Keratinocyte (primary cell): ENCODE data around the gene ALDH7A1. TPM values are rescaled to one million over a fixed set of nuclear protein-coding genes. Genes with fewer than 3 reads are reported as not detected.

ENCODE experiments used
- DNase-seq: peaks from one replicate; pipeline ENCODE4 v3.0.0-alpha.2; 2011; ENCODE audit warnings: low read depth, missing footprints, low spot score
- FAIRE-seq: peaks from 2 replicates; lab custom pipeline; 2011; peaks lifted over from hg19 to GRCh38; lab: Jason Lieb, UNC
- H2AFZ ChIP-seq: 2 replicates; pipeline ENCODE4 v1.6.0; 2012; ENCODE audit warnings: low read length, control low read depth, inconsistent platforms; ENCODE audit not compliant: control insufficient read depth
- H3K27ac ChIP-seq: 2 replicates; pipeline ENCODE4 v1.5.1; 2011; ENCODE audit warnings: low read length; ENCODE audit not compliant: control insufficient read depth, insufficient read depth
- H3K27me3 ChIP-seq: 3 replicates; pipeline ENCODE4 v1.6.0; 2011; ENCODE audit warnings: low read length; ENCODE audit not compliant: control insufficient read depth, insufficient read depth; ENCODE audit errors: extremely low read depth
- H3K36me3 ChIP-seq, 2 experiments: 2 replicates in 1 of 2; 3 replicates in 1 of 2; pipeline ENCODE4 v1.5.1; 2011; ENCODE audit warnings: low read length in 2 of 2, mild to moderate bottlenecking in 1 of 2; ENCODE audit not compliant: control insufficient read depth in 2 of 2, insufficient read depth in 2 of 2; ENCODE audit errors: extremely low read depth in 1 of 2
- H3K4me1 ChIP-seq: 3 replicates; pipeline ENCODE4 v1.5.1; 2011; ENCODE audit warnings: low read length; ENCODE audit not compliant: control insufficient read depth, insufficient read depth; ENCODE audit errors: extremely low read depth
- H3K4me2 ChIP-seq: 3 replicates; pipeline ENCODE4 v1.6.0; 2011; ENCODE audit warnings: low read depth, low read length; ENCODE audit not compliant: control insufficient read depth, insufficient read depth; ENCODE audit errors: extremely low read depth
- H3K4me3 ChIP-seq, 3 experiments: fragments of 200-600 bp in 1 of 3; sonication (generic) in 1 of 3; 2 replicates in 2 of 3; 3 replicates in 1 of 3; pipeline ENCODE4 v1.5.1; 2011 to 2016; ENCODE audit warnings: low read length in 3 of 3, mild to moderate bottlenecking in 3 of 3, control low read depth in 2 of 3, inconsistent platforms in 1 of 3, low read depth in 1 of 3, mixed read lengths in 1 of 3, mixed run types in 1 of 3, moderate library complexity in 1 of 3; ENCODE audit not compliant: control insufficient read depth in 2 of 3, insufficient read depth in 2 of 3; ENCODE audit errors: extremely low read depth in 1 of 3
- H3K79me2 ChIP-seq: 2 replicates; pipeline ENCODE4 v1.6.0; 2012; ENCODE audit warnings: low read length; ENCODE audit not compliant: control insufficient read depth, insufficient read depth
- H3K9ac ChIP-seq: 3 replicates; pipeline ENCODE4 v1.6.0; 2011; ENCODE audit warnings: low read length; ENCODE audit not compliant: control insufficient read depth, insufficient read depth; ENCODE audit errors: extremely low read depth
- H3K9me1 ChIP-seq: 3 replicates; pipeline ENCODE4 v1.6.0; 2011; ENCODE audit warnings: low read length; ENCODE audit not compliant: control insufficient read depth, insufficient read depth; ENCODE audit errors: extremely low read depth
- H3K9me3 ChIP-seq: 2 replicates; pipeline ENCODE4 v1.5.1; 2012; ENCODE audit warnings: low read depth, low read length; ENCODE audit not compliant: control insufficient read depth
- H4K20me1 ChIP-seq: 3 replicates; pipeline ENCODE4 v1.6.0; 2011; ENCODE audit warnings: low read length; ENCODE audit not compliant: control insufficient read depth, insufficient read depth; ENCODE audit errors: extremely low read depth
- CTCF ChIP-seq, 3 experiments: IDR thresholded peaks in 1 of 3; conservative IDR thresholded peaks in 1 of 3; optimal IDR thresholded peaks in 1 of 3; 2 replicates in 2 of 3; 3 replicates in 1 of 3; pipeline versions ENCODE3 to v1.5.1; 2011; ENCODE audit warnings: low read length in 3 of 3, mild to moderate bottlenecking in 3 of 3, moderate library complexity in 2 of 3, control low read depth in 1 of 3, inconsistent platforms in 1 of 3; ENCODE audit not compliant: insufficient read depth in 2 of 3; ENCODE audit errors: extremely low read depth in 1 of 3
- EZH2 ChIP-seq: IDR thresholded peaks from one replicate; pipeline ENCODE4 v1.6.1; 2012; ENCODE audit warnings: inconsistent platforms, mild to moderate bottlenecking, low read length, moderate library complexity
- dilution Hi-C: fragments of 300-500 bp; cut with MboI; formaldehyde crosslinking; loops from one replicate; pipeline ENCODE4 v1.7.0; 2020; ENCODE audit warnings: low sequenced_read_pairs; ENCODE audit not compliant: extremely low pct_ligation_motif_present
- polyA plus RNA-seq, 5 experiments: library from polyadenylated mRNA; depleted of rRNA in 3 of 5; stranded (reverse) in 3 of 5; stranded (forward) in 1 of 5; unstranded in 1 of 5; fragments of >200 nt; gene quantifications; 1 replicate in 1 of 5; 2 replicates in 3 of 5; 3 replicates in 1 of 5; pipeline versions ENCODE4 v1.2.1 to v1.2.3, GENCODE V29; 2011 to 2012; ENCODE audit warnings: missing spikeins in 2 of 5, low read depth in 1 of 5, low replicate concordance in 1 of 5

ALDH7A1 gene
- polyA plus RNA-seq, 1 donor (not counting 4 experiments of a cell fraction or from before 2014, with no cell fraction given), result 183 TPM

GRCh38 chr5:126508962-126509279 lies 86.1 kb downstream of the ALDH7A1 start:
- Histone ChIP-seq H3K27ac (no peak overlapping the region), H3K4me2 (peak overlapping the region; percentile 52)

GRCh38 chr5:126508251-126508961 lies 86.6 kb downstream of the ALDH7A1 start:
- H3K4me2 ChIP-seq, result no peak overlapping the region
- no peak for DNase-seq
- H3K9me3 ChIP-seq, result no peaks in the 10 kb centered on the region
- dilution Hi-C loops, result no loop called here
- peaks cover 17% of the 10 kb centered on the region for H3K4me1 ChIP-seq
- H3K9ac ChIP-seq, result no peak overlapping the region
- no peak overlapping the region for H3K4me3 ChIP-seq
- H3K27me3 ChIP-seq, result no peaks in the 10 kb centered on the region
- H2AFZ ChIP-seq, result peak overlapping the region; percentile 60
- H3K79me2 ChIP-seq, result no peaks in the 10 kb centered on the region
- TF ChIP-seq EZH2 (no peak), CTCF (optimal IDR thresholded peaks at IDR 0.05 in 1 of 3, IDR thresholded peaks at IDR 0.05 in 1 of 3, conservative IDR thresholded peaks at IDR 0.05 in 1 of 3; ENCODE audit: extremely low read depth in 1 of 3, insufficient read depth in 2 of 3, low read length in 3 of 3) (no peak)
- H3K9me1 ChIP-seq, result no peaks in the 10 kb centered on the region
- FAIRE-seq, result no peak
- H3K36me3 ChIP-seq, result no peaks in the 10 kb centered on the region
- no peaks in the 10 kb centered on the region for H4K20me1 ChIP-seq
- H3K27ac ChIP-seq, result no peak overlapping the region

More at GRCh38 chr5:126508962-126509279, 86.1 kb downstream of the ALDH7A1 start:
- no peaks in the 10 kb centered on the region for H3K36me3 ChIP-seq
- dilution Hi-C loops, result no loop called here
- DNase-seq (no peak), FAIRE-seq (peak; percentile 44)
- H3K9me3 ChIP-seq, result no peaks in the 10 kb centered on the region
- no peaks in the 10 kb centered on the region for H4K20me1 ChIP-seq
- H3K27me3 ChIP-seq, result no peaks in the 10 kb centered on the region
- no peak for TF ChIP-seq EZH2
- TF ChIP-seq CTCF (optimal IDR thresholded peaks at IDR 0.05 in 1 of 3, IDR thresholded peaks at IDR 0.05 in 1 of 3, conservative IDR thresholded peaks at IDR 0.05 in 1 of 3; ENCODE audit: extremely low read depth in 1 of 3, insufficient read depth in 2 of 3, low read length in 3 of 3), result no peak
- peaks cover 12% of the 10 kb centered on the region for H3K4me1 ChIP-seq
- no peak overlapping the region for H3K4me3 ChIP-seq
- no peak overlapping the region for H3K9ac ChIP-seq
- H3K79me2 ChIP-seq, result no peaks in the 10 kb centered on the region
- peak overlapping the region; percentile 60 for H2AFZ ChIP-seq
- H3K9me1 ChIP-seq, result no peaks in the 10 kb centered on the region
